HG02885 (cell line): ENCODE measurements around the gene SMPD3.

Source experiments
- ATAC-seq: cut with Tn5 transposase; IDR thresholded peaks from one replicate; pipeline ENCODE4 v1.9.1; 2021; ENCODE audit warnings: mild to moderate bottlenecking; ENCODE audit not compliant: unreplicated experiment, poor library complexity

Gene SMPD3

DNA sequence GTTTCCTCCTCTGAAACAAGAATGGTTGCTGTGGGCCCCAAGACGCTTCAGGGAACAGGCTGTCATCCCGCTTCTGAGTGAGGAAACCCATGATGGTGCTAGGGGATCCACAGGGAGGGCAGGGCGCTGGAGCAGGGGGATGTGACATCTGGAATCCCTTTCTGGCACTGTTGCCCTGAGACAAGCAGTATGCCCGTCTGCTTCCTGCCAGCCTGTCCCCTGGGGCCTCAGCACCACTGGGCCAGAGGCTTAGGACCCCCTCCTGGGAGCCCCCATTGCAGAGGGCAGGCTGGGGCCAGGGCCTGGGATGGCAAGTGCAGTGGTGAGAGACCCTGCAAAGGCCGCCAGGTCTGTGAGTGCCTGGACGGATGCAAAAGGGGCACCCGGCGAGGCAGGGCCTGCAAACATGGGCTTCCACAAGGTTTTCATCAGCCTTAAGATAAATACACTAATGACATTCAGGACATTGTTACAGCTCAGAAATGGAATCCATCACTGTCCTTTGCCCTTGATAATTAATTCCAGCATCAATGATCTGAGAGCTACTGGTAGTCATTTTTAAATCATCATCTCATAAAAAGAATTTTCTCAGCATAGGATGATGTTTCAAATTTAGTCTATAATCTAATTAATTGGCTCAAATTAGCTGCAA, 85.9 kb downstream of the SMPD3 start:
- no peak for ATAC-seq

DNA sequence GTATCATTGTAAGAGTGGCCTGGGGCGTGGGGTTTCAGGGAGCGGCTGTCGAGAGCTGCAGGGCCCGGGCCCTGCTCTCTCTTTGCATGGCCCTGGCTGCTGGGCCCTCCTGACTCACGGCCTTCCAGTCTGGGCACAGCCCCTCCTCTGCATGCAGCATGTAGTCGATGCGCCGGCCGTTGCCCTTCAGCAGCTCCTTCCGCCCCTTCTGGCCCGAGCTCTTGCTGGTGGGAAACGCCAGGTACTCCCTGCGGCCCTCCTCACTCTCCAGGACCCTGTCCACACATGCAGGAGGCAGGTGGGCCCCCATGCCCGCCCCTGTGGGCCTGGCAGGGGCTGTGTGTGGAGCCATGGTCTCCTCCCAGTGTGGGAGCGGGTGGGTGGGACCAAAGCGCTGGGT, 86.8 kb downstream of the SMPD3 start:
- no peak for ATAC-seq

DNA sequence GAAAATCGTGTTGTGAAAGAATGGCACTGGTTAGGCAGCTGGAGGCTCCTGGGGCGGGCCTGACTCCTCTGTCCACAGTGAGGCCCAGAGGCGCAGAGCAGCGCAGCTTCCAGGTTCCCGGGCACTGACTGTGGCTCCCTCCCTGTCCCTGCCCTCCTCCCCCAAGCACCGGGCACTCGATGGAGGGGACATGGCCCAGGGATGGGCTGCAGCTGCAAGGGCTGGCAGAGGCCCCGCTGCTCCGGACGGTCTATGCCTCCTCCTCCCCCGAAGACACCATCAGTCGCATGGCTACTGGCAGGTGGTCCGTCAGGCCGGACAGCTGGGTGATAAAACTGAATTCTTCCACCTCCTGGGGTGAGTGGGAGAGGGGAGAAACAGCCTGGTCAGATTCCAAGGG, 87.4 kb downstream of the SMPD3 start:
- no peak for ATAC-seq

DNA sequence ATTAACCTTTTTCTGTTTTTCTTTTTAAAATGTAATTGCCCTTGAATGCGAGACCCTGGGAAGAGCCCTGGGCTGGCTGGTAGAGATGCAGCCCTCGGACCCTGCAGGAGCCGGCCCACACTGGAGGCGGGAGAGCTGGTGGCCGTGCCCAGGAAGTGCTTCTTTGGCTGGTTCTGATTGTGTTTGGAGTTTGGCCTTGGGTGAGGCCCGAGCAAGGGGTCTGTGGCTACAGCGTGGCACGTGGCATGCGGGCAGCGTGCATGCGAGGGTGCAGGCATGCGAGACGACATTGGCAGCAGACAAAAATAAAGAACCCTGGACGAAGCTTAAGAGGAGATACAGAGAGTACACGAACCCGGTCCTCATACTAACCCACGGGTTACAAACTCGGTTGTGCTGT, 87.8 kb downstream of the SMPD3 start:
- no peak for ATAC-seq

DNA sequence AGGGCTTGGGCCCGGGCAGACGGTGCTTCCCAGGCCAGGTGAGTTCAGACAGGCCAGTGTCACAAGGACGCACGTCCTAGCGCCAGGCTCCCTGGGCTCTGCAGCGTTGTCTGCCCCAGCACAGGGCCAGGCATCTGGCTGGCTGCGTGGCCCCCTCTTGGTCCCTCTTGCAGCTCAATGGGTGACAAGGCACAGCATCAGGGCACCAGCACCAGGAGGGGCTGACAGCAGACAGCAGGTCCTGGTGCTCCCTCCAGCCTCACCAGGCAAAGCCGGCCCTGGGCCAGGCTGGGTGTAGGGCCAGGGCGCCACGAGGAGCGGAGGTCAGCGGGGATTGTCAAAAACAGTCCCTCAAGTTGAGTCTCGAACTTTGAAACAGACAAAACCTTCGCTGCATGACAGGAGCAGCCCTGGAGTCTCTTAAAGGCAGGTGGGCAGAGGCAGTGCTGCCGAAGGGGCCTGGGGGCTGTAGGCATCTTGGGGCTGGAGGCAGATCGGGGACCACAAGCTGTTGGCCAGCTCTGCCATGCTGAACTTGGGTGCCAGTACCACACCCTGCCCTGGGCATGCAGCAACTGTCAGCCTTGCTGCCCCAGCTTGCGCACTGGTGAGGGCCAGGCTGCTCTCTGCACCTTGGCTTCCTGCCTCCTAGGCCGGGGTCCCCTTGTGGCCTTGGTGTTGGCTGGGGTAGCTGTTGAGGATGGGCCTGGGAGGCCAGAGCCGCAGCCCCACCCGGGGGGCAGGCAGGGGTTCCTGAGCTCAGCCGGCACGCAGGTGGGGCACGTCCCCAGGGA, 88.7 kb downstream of the SMPD3 start:
- ATAC-seq, result no peak

DNA sequence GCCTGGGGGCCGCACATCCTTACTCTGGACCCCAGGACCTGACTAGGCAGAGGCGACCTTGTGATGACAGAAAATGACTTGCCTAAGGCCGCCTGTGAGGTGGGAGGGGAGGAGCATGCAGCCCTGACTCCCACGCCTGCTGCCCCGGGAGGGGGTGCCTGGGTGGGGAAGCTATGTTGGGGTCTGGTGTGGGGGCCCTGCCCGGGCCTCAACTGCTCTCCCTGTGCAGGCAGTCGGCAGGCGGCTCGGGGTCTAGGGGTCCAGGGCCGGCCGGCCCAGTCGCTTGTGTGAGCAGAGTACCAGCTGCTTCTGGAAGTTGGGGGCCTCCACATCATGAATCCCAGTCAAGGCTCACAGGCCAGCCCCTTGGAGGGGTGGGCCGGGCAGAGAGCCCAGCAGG, 89.4 kb downstream of the SMPD3 start:
- no peak for ATAC-seq

DNA sequence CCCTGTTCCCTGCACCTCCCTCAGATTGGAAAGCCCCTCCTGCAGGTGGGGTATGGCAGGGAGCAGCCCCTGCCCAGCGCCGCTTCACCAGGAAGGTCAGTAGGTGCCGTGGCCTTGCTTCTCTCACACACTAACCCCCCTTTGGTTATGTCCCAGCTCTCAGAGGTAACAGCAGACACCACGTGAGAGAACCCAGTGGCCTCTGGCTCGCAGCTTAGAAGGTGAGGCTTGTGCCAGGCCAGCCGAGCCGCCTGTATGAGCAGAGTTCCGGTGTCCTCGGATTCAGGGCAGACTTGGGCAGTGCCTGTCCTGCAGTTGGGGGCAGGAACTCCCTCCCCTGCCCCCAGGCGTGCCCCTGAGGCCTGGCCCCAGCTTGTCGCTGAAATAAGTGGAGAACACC, 90.4 kb downstream of the SMPD3 start:
- ATAC-seq, result no peak

DNA sequence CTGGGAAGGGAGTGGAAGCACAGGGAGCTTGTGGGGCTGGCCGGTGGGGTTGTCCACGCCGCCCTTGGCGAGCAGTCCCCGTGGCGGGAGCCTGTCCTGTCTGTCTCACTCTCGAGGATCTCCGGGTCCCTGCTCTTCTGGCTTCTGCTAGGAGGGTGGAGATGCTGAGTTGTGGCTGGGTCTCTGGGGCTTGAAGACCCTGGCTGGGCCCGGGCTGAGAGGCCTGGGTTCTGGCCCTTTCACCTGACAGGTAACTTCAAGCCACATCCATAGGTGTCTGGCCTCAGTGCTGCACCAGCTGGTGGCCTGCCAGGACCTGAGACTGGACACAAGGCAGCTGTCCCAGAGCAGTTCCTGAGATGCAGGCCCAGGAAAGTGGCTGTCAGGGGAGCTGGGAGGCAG, 90.8 kb downstream of the SMPD3 start:
- no peak for ATAC-seq

DNA sequence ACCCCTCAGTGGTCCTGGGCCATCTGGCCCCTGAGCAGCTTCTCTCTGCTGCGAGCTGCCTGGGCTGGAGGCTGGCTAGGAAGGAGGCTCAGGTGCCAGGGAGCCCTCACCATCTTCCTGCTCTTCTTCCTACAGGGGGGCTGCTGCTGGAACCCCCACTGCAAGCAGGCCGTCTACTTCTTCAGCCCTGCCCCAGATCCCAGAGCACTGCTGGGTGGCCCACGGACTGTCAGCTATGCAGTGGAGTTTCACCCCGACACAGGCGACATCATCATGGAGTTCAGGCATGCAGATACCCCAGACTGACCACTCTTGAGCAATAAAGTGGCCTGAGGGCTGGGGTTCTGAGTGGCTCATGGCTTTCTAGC, 91.4 kb downstream of the SMPD3 start:
- ATAC-seq, result no peak

DNA sequence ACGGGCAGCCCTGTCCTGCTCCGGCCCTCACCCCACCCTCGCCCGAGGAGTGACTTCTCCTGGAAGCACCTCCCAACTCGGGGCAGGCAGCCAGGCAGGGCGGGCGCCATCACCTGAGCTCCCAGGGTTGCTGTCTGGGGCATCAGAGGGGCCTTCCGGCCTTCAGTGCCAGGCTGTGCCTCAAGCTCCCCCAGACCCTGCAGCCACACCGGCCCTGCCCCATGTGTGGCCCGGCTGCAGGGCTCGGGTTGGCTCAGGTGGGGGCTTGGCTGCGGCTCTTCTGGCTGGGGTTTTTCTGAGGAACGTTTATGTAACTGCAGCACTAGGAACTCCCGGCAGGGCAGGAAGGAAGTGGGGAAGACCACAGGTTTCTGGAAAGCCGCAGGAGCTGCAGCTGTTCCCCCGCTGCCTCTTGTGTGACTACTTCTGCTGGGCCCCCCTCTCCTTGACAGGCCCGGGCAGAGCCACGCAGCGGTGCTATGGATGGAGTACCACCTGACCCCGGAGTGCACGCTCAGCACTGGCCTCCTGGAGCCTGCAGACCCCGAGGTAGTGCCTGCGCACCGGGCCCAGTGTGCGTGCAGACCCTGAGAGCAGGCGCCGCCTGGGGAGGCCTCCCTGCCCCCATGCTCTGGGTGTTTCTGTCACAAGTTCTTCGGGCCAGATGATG, 91.9 kb downstream of the SMPD3 start:
- ATAC-seq, result peak; percentile 73

DNA sequence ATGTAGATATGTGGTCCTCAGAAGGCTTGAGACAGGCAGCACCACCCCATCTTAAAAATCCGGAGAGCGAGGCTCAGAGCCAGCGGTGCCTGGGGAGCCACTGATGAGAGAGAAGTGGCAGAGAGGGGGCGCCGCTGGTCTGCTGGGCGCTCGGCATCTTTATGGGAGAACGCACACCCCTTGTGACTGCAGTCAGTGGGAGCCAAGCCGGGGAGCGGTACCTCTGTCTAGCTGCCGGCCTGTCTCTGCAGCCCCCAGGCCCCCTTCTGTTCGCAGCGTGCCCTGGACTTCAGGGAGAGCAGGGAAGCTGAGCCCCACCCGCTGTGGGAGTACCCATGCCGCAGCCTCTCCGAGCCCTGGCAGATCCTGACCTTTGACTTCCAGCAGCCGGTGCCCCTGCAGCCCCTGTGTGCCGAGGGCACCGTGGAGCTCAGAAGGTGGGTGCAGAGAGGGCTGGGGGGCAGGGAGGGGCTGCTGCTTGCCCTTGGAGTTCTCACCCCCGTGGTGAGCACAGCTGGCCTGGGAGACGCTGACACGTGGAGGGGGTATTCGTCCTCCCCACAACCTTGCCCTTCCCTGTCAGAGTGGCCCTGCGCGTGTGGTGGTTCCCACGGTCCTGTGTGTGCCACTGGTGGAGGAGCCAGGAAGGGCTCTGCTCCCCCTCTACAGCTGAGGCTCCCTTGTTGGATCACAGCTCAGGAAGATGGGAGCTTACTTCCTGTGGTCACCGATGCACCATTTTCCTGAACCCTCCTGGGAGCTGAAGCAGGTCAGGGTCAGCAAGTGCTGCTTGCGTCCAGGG, 92.7 kb downstream of the SMPD3 start:
- ATAC-seq, result no peak

DNA sequence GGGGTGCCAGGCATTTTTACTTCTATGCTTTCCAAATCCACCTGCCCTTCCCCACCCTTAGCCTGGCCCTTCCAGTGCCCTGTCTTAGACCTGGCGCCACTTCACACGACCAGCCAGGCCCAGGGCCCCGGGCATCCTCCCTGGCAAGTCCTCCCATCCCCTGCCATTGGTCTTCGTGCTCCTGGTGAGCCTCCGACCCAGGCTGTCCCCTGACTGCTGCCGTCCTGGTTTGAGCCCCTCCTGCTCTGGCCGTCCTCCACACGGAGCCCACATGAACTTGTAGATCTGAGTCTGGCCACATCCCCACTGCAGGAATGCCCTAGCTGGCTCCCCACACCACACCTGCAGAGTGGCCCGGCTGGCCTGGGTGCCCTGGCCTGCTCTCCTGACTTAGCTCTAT, 93.5 kb downstream of the SMPD3 start:
- ATAC-seq, result no peak

DNA sequence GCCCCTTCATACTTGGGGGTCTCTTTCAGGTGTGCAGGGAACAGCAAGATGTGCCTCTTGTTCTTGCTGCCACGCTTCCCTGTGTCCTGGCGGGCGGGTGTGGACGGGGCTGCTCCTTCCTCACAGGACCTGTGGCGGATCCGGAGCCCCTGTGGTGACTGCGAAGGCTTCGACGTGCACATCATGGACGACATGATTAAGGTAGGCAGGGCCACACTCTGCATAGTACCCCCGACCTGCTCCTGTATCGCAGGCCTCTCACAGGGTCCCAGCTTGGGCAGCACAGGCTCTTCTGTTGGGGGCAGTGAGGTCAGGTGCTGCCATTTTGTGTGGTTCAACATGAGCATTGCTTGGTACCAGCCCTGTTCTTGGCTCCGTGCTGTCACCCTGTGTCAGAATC, 94.9 kb downstream of the SMPD3 start:
- ATAC-seq, result no peak

DNA sequence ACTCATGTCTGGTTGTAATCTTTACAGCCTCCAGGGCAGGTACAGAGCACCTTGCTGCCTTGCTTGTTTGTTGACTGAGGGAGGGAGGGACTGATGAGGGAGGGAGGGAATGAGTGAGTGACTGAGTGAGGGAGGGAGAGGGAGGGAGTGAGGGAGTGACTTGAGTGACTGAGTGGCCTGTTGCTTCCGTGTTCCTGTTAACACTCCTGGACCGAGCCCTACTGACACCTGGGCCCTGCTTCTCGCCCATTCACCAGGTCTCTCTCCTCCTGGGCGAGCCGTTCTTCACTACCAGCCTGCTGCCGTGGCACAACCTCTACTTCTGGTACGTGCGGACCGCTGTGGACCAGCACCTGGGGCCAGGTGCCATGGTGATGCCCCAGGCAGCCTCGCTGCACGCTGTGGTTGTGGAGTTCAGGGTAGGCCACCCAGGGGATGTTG, 96.3 kb downstream of the SMPD3 start:
- ATAC-seq, result no peak

DNA sequence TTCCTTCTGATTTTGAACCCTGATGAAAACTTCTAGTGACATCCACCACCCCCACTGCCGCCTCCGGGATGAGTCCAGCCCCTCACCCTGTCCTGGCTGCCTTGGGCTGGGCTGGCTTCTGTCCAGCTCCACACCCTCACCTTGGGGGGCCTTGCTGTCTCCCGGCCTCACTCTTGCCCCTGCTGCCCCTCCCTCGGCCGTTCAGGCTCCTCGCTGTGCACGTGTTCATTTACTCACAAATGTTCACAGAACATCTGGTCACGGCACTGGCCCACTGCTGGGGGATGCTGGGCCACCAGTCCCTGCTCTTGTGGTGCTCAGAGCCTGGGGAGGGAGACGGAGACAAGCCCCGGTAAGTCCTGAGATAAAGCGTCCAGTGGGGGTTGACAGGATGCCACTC, 96.8 kb downstream of the SMPD3 start:
- no peak for ATAC-seq

DNA sequence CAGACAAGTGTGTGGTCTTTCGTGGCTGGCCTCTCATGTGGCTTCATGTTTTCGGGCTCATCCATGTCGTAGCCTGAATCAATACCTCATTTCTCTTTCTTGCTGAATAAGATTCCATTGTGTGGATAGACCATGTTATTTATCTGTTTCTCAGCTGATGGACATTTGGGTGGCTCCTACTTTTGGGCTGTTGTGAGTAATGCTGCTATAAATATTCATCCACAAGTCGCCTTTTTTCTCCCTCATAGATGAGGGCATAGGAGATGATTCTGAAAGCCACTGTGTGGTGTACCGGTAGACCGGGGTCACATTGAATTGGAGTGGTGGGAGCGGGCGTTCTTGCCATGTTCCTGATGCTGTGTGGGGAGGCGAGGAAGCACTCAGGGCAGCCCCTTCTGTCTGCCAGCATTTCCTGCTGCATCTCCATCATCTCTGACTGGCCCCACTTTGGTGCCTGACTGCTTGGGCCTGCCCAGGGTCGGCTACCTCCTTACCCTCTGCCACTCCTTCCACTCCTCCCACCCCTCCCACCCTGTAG, 97.4 kb downstream of the SMPD3 start:
- no peak for ATAC-seq

DNA sequence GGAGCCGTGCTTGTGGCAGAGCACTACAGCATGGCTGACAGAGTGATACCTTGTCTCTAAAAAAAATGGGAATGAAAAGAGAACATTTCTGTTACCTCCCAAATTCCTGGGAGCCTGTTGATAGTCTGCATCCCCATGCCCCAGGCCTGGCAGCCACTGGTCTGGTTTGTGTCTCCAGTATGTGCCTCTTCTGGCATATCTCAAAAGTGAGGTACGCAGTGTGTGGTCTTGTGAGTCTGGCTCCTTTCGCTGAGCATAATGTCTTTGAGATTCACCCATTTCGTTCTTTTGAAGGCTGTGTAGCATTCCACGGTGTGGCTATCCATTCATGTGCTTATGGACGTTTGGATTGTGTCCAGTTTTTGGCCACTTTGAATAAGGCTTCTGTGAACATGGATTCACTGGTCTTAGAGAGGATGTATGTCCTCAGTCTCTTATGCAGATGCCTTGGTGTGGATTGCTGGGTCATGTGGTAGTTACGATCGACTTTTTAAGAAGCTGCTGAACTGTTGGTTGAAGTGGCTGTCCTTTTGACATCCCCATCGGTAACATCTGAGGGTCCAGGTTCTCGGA, 98.4 kb downstream of the SMPD3 start:
- no peak for ATAC-seq

DNA sequence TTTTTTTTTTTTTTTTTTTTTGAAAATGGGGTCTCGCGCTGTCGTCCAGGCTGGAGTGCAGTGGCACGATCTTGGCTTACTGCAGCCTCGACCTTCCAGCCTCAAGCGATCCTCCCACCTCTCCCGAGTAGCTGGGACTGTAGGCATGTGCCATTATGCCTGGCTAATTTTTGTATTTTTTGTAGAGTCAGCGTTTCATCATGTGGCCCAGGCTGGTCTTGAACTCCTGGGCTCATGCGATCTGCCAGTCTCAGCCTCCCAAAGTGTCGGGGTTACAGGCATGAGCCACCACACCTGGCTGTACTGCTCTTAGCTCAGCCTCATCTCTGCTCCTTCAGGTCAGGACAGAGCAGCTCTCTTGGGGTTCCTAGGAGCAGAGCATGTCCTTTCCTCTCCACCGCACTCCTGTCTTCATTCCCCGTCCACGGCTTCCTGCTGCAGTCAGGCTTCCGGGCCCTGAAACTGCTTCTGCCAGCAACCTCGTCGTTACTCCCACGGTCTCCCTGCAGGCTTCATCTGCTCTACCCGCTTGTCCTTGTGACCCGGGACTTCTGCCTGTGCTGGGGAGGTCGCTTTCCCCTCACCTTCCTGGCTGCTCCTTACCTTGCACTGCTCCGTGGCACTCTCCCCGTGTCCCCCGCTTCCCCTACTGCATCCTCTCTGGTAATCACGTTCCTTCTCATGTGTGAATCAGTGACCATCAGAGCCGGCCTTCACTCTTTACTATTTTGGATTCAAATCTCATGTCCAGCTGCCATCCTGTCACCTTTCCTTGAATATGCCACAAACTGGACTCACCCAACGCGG, 99.5 kb downstream of the SMPD3 start:
- no peak for ATAC-seq

DNA sequence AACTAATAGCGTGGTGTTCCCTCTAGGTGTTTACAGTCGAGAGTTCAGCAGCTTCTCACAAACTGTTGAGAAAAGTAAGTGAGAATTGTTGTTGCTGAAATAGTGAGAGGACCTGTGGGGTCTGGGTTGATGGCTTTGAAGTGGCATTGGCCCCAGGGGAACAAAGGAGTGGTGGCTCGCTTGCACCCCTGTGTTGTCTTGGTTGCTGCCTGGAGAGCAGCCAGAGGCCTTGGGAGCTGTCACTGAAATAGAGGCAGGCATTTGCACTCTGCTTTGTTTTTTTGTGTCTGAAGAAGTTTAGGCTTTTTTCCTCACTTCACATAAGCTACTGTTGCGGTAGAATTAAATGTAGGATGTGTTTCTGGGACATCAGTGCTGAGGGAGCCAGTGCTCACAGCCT, 100.7 kb downstream of the SMPD3 start:
- ATAC-seq, result no peak
